ENCODE measurements around the gene GUCA2A. TPM values are rescaled to one million over a fixed set of nuclear protein-coding genes. Genes with fewer than 3 reads are reported as not detected.

Gene GUCA2A
- total RNA-seq, 1 experiment from 2014 or later, result not detected

DNA sequence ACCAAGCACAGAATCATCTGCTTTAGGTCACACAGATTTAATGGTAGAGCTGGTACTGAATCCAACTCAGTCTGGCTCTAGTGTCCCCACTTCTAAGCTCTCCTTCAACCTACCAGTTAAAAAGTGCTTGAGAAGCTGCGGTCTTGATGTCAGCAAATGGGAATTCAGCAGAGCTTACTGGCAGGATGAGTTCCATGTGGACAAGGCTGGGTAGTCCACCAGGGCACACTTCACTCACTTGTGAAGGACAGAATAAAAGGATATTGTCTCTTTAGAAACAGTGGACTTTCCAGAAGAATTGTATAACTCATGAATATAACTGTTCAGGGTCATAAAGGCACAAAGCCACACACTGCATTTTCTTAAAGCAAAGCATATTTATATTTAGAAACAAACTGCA lies 46.4 kb downstream of the GUCA2A start:
- Histone ChIP-seq H3K14ac (ENCODE audit: insufficient read depth, low read length) (no peak overlapping the region), H4K5ac (ENCODE audit: insufficient read length, low read depth, low read length) (no peak overlapping the region), H4K20me1 (ENCODE audit: control insufficient read depth, insufficient read depth, insufficient read length) (no peaks in the 10 kb centered on the region), H3K4me1 (ENCODE audit: insufficient read depth, low read length) (peaks cover 5% of the 10 kb centered on the region; the same call in 1 of the 2 replicates), H4K8ac (replicated peaks; ENCODE audit: insufficient read length, low read depth, low read length) (no peak overlapping the region), H2AK5ac (ENCODE audit: insufficient read length, low read length) (no peak overlapping the region), H4K91ac (ENCODE audit: insufficient read length, low read depth, low read length) (no peak overlapping the region), H3K9ac (ENCODE audit: extremely low read depth, insufficient read length, low read length) (no peak overlapping the region), H3K23ac (ENCODE audit: insufficient read length, low read depth, low read length) (no peak overlapping the region), H3K79me1 (ENCODE audit: insufficient read depth, low read depth, low read length, poor library complexity, severe bottlenecking) (no peaks in the 10 kb centered on the region), H3K4ac (ENCODE audit: low read depth, low read length) (no peak overlapping the region), H2BK120ac (ENCODE audit: low read depth, low read length, poor library complexity, severe bottlenecking) (no peak overlapping the region), H2BK12ac (ENCODE audit: insufficient read length, low read depth, low read length) (no peak overlapping the region), H3K23me2 (ENCODE audit: insufficient read length, low read depth, low read length, poor library complexity, severe bottlenecking) (no peaks in the 10 kb centered on the region), H3K56ac (ENCODE audit: insufficient read length, low read depth, low read length) (no peak overlapping the region), H3K79me2 (ENCODE audit: insufficient read depth, low read length) (no peaks in the 10 kb centered on the region), H2AFZ (ENCODE audit: low read length) (no peak overlapping the region), H2BK5ac (ENCODE audit: insufficient read length, low read length) (no peak overlapping the region), H3K18ac (ENCODE audit: insufficient read length, low read depth, low read length) (no peak overlapping the region), H3T11ph (ENCODE audit: low read length) (no peak overlapping the region), H3K4me2 (ENCODE audit: insufficient read depth, insufficient read length, low read length) (no peak overlapping the region), H2BK20ac (ENCODE audit: low read depth, low read length, poor library complexity, severe bottlenecking) (no peak overlapping the region), H2BK15ac (ENCODE audit: low read depth, low read length) (no peak overlapping the region), H3K27ac (ENCODE audit: insufficient read length, low read depth, low read length) (no peak overlapping the region), H3K9me3 (ENCODE audit: control insufficient read depth, low read depth, low read length) (no peaks in the 10 kb centered on the region), H3K27me3 (ENCODE audit: insufficient read depth, low read length) (no peaks in the 10 kb centered on the region)
- Mint-ChIP-seq H3K4me1 (peaks cover 10 to 12% of the 10 kb centered on the region in 2 experiments), H3K27me3 (ENCODE audit: low read depth) (no peaks in the 10 kb centered on the region; the same call in 1 of the 2 replicates), H3K4me3 (no peak overlapping the region), H3K36me3 (ENCODE audit: insufficient read depth in 1 of 3, low read depth in 3 of 3) (no peaks in the 10 kb centered on the region; a peak in 1 of 7 replicates), H3K9me3 (peaks cover 4 to 9% of the 10 kb centered on the region in 2 experiments; a peak in 3 of 5 replicates), H3K27ac (no peak overlapping the region)
- WGBS (ENCODE audit: extremely low coverage, insufficient read length, low lambda C conversion rate), result no CpG with 5 or more reads among the region's 1 CpG
- DNase-seq, result no peak
- no peak for TF ChIP-seq CTCF (conservative IDR thresholded peaks at IDR 0.05)

Data from H9 (cell line).